Brain microvascular endothelial cell (primary cell): Measurements from ENCODE around the gene FAM193A.

Experiments
- DNase-seq: peaks from one replicate; pipeline ENCODE4 v3.0.0-alpha.2; 2020
- H3K27ac ChIP-seq: fragments of 250-450 bp; sonication (Bioruptor Pico); 2 replicates; pipeline ENCODE4 v1.5.1; 2020; ENCODE audit warnings: mild to moderate bottlenecking, moderate library complexity
- H3K27me3 ChIP-seq: fragments of 250-450 bp; sonication (Bioruptor Pico); replicated peaks from 2 replicates; pipeline ENCODE4 v1.5.1; 2020; ENCODE audit warnings: mild to moderate bottlenecking
- H3K36me3 ChIP-seq: fragments of 250-450 bp; sonication (Bioruptor Pico); replicated peaks from 2 replicates; pipeline ENCODE4 v1.5.1; 2020; ENCODE audit warnings: mild to moderate bottlenecking
- H3K4me3 ChIP-seq: 2 replicates; pipeline ENCODE4 v1.5.1; 2011; ENCODE audit warnings: low read depth, mild to moderate bottlenecking, control low read depth, low read length, moderate library complexity
- CTCF ChIP-seq: IDR thresholded peaks from 2 replicates; pipeline ENCODE4 v1.5.1; 2011; ENCODE audit warnings: low read depth, mild to moderate bottlenecking, moderate library complexity, low read length, control low read depth, inconsistent platforms; ENCODE audit errors: missing control alignments
- in situ Hi-C: cut with HindIII; loops from 2 replicates; pipeline ENCODE4 v1.10.0; 2017; ENCODE audit warnings: low sequenced_read_pairs, low pct_ligation_motif_present

The FAM193A gene

GRCh38 chr4:2621419-2621818, 85.0 kb downstream of the FAM193A start:
- in situ Hi-C loops: no loop called here
- H3K4me3 ChIP-seq: no peak overlapping the region
- TF ChIP-seq CTCF: no peak
- no peaks in the 10 kb centered on the region for H3K27me3 ChIP-seq
- no peak for DNase-seq
- no peak overlapping the region for H3K27ac ChIP-seq
- H3K36me3 ChIP-seq: peaks cover 6% of the 10 kb centered on the region

- H3K4me3 ChIP-seq: no peak overlapping the region
- TF ChIP-seq CTCF: no peak
- peaks cover 12% of the 10 kb centered on the region for H3K36me3 ChIP-seq
- in situ Hi-C loops: no loop called here
- no peak overlapping the region for H3K27ac ChIP-seq
- no peak for DNase-seq
- no peaks in the 10 kb centered on the region for H3K27me3 ChIP-seq
Measured at GRCh38 chr4:2623442-2623841, 87.0 kb downstream of the FAM193A start.

- in situ Hi-C loops: no loop called here
- no peak for TF ChIP-seq CTCF
- Histone ChIP-seq H3K4me3 (no peak overlapping the region), H3K36me3 (peaks cover 12% of the 10 kb centered on the region), H3K27me3 (no peaks in the 10 kb centered on the region), H3K27ac (no peak overlapping the region)
- DNase-seq: no peak
Measured at GRCh38 chr4:2624782-2625530, 88.5 kb downstream of the FAM193A start.

GRCh38 chr4:2626231-2626630, 89.8 kb downstream of the FAM193A start:
- H3K36me3 ChIP-seq: peaks cover 20% of the 10 kb centered on the region
- H3K4me3 ChIP-seq: no peak overlapping the region
- no peak for TF ChIP-seq CTCF
- H3K27ac ChIP-seq: no peak overlapping the region
- no peak for DNase-seq
- no peaks in the 10 kb centered on the region for H3K27me3 ChIP-seq
- in situ Hi-C loops: no loop called here

GRCh38 chr4:2630556-2631273, 94.3 kb downstream of the FAM193A start:
- Histone ChIP-seq H3K4me3 (no peak overlapping the region), H3K27me3 (no peaks in the 10 kb centered on the region), H3K27ac (no peak overlapping the region), H3K36me3 (peaks cover 31% of the 10 kb centered on the region)
- in situ Hi-C loops: no loop called here
- TF ChIP-seq CTCF: no peak
- no peak for DNase-seq
